Stimulated activated CD4-positive, alpha-beta T cell treated with anti-CD3 and anti-CD28 coated beads, Interleukin-4, amount 100 ng/mL, for 4 hours (primary cell): Measurements from ENCODE around the gene MYCT1.
"Not testable (repeated sequence)": the region's sequence is repeated elsewhere in the genome, so short reads cannot be mapped to it uniquely, and the experiment has no call there.

Experiments used
- DNase-seq, 2 experiments: peaks; one replicate each; pipeline ENCODE4 v3.0.0-alpha.2; 2020

The MYCT1 gene, protein sequence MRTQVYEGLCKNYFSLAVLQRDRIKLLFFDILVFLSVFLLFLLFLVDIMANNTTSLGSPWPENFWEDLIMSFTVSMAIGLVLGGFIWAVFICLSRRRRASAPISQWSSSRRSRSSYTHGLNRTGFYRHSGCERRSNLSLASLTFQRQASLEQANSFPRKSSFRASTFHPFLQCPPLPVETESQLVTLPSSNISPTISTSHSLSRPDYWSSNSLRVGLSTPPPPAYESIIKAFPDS

GRCh38 chr6:152697634-152698033, at the start of gene MYCT1:
Gene MYCT1 (plus strand): TSS chr6:152697897. CDS start chr6:152697903, 6 bp downstream.
- no peak for DNase-seq

DNA sequence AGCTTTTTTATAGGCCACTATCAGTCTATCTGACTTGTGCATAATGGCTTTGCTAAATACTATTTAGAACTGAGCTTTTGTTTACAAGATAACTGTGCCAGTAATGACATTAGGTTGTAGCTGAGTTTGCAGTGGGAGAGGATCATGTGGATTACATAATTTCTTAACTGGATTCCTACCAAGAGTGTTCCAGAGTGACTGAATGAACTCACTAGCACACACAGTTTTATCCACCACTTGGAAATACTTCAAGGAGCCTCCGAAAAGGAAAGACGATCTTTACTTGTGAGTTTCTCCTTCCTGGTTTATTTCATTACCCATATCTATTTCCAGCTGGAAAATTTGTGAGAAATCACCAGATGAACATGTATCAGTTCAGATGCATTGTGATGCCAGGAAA, 49.6 kb upstream of the MYCT1 start:
- DNase-seq: no peak

GRCh38 chr6:152651986-152652385, 45.7 kb upstream of the MYCT1 start:
- DNase-seq: no peak

GRCh38 chr6:152661776-152662175, 35.9 kb upstream of the MYCT1 start:
- no peak for DNase-seq

DNA sequence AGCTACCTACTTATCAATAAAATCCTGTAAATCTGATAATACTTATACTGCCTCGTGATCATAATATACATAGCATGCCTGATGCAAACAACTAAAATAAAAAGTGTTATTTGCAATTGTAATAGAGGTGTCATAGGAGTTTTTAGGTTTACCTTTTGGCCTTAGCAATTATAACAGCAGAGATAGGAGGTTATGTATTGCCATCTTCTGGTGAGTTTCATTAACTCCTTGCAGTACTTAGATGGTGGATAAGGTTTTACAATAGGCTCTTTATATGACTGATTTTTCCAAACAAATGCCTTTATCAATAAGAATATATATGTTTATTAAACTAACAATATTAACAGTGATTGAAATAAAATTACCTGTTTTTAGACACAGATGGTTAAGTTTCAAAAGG, 27.8 kb upstream of the MYCT1 start:
- no peak for DNase-seq

GRCh38 chr6:152671171-152671570, 26.5 kb upstream of the MYCT1 start:
- DNase-seq: no peak

- DNase-seq: no peak
Observed at GRCh38 chr6:152673236-152673635, 24.5 kb upstream of the MYCT1 start.

GRCh38 chr6:152680151-152680550, 17.5 kb upstream of the MYCT1 start:
- DNase-seq: no peak

DNA sequence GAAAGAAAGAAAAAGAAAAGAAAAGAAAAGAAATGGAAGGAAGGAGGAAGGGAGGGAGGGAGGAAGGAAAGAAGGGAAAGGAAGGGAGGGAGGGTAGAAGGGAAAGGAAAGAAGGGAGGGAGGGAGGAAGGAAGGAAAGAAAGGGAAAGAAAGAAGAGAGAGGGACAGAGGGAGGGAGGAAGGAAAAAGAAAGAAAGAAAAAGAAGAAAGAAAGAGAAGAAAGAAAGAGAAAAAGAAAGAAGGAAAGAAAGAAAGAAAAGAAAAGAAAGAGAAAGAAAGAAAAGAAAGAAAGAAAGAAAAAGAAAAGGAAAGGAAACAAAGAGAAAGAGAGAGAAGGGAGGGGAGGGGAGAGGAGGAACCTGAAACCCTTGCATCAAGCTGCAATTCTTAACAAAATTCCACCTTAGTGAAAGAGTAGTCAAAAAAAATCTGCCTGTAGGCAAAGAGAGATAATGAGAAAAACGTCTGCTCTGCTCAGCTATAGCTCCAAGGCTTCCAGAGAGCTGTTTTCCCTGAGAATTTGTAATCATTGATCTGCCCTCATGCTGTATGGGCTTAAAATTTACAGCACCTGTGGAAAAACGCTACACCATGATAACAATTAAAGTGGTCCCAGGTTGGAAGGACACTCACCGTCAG, 16.7 kb upstream of the MYCT1 start:
- no peak for DNase-seq

- no peak for DNase-seq
Observed at GRCh38 chr6:152682141-152682540, 15.6 kb upstream of the MYCT1 start.

GRCh38 chr6:152682935-152683334, 14.8 kb upstream of the MYCT1 start:
- not testable (repeated sequence) for DNase-seq

- DNase-seq: no peak
Observed at GRCh38 chr6:152685819-152686218, 11.9 kb upstream of the MYCT1 start.

DNA sequence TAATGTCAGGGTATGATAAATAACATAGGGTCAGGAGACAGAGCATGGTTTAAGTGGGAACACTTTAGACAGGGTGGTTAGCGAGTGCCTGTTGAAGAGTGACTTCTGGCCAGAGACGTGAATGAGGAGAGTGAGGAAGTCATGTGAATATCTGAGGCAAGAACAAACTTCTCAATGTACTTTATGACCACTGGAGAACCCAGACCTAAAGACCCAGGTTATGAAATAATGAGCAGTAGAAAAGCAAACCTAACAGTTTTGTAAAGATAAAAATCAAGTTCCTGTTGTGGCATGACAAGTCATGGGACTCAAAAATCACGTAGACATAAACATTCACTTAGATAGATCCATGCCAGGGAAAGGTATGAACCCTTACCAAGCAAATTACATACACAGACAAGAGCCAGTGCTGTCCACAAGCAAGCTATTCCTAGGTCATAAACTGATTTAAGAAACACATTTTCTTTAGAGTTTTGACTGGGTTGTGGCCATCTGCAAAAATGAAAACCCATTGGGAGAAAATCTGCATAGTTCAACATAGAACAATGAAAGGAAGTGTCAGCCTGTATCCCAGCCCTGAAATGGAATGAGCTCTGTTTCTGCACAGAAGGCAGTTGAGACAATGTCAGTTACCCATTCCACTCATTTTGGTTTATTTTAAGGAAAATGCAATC, 2.2 kb upstream of the MYCT1 start:
- no peak for DNase-seq

- DNase-seq: no peak
Observed at GRCh38 chr6:152696522-152696921, 1.2 kb upstream of the MYCT1 start.

- no peak for DNase-seq
Observed at GRCh38 chr6:152698692-152699091, 995 bp downstream of the MYCT1 start.

DNA sequence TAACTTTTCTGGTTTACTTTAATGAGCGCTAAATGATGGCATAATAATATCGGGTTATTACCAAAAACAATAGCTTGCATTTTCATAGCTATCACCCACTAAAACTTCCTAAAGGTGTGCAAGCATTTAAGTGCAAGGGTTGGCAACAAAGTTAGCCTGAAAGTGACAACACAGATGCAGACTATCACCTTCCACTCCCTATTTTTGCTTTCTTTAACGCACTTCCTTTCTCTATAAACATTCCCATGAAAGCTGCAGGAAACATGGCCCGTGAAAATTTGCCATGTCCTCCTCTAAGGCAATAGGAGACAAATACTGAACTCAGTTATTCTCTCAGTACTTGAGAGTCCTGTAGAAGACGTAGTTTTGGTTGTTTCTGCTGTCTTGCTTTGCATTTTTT, 2.7 kb downstream of the MYCT1 start:
- no peak for DNase-seq

GRCh38 chr6:152701081-152701862, 3.6 kb downstream of the MYCT1 start:
- DNase-seq: no peak

GRCh38 chr6:152701863-152702401, 4.2 kb downstream of the MYCT1 start:
- DNase-seq: no peak

GRCh38 chr6:152703750-152704149, 6.1 kb downstream of the MYCT1 start:
- not testable (repeated sequence) for DNase-seq

DNA sequence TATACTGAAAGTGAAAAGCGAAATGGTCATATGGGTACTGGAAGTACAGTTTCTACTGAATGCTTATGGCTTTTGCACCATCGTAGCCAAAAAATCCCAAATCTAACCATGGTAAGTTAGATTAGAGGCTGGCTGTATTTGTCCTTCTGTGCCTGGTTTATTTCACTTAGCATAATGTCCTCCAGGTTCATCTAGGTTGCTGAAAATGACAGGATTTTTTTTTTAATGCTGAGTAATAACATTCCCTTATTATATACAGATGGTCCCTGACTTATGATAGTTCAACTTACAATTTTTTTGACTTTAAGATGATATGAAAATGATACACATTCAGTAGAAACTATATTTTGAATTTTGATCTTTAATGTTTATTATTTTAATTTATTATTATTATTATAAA, 7.6 kb downstream of the MYCT1 start:
- DNase-seq: no peak

- DNase-seq: no peak
Observed at GRCh38 chr6:152716322-152716721, 18.6 kb downstream of the MYCT1 start.

GRCh38 chr6:152720974-152721373, 23.3 kb downstream of the MYCT1 start:
- DNase-seq: no peak

DNA sequence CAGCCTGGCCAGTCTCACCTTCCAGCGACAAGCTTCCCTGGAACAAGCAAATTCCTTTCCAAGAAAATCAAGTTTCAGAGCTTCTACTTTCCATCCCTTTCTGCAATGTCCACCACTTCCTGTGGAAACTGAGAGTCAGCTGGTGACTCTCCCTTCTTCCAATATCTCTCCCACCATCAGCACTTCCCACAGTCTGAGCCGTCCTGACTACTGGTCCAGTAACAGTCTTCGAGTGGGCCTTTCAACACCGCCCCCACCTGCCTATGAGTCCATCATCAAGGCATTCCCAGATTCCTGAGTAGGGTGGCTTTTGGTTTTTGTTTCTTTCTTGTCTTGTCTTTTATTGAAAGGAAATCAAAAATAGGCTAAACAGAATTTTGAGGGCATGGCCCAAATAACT, 24.3 kb downstream of the MYCT1 start:
- DNase-seq: no peak
